DOHH2 (cell line): ENCODE data around the gene RNPS1.

Experiments
- CTCF ChIP-seq: fragments of 200-600 bp; sonication (generic); IDR thresholded peaks from one replicate; pipeline ENCODE4 v1.5.1; 2014; ENCODE audit warnings: antibody characterized with exemption, mild to moderate bottlenecking, low read depth, low read length; ENCODE audit not compliant: poor library complexity, severe bottlenecking
- EZH2phosphoT487 ChIP-seq: fragments of 200-600 bp; sonication (generic); IDR thresholded peaks from 2 replicates; pipeline ENCODE4 v1.6.1; 2017; ENCODE audit warnings: borderline replicate concordance, mild to moderate bottlenecking, antibody characterized with exemption, low read length, moderate library complexity, mixed read lengths

GRCh38 chr16:2206420-2206779 lies 61.5 kb downstream of the RNPS1 start:
- TF ChIP-seq CTCF (no peak), EZH2phosphoT487 (no peak)
